HG03066 (cell line): Measurements from ENCODE around the gene CACNA1C.

Experiments
- ATAC-seq: cut with Tn5 transposase; IDR thresholded peaks from one replicate; pipeline ENCODE4 v1.9.1; 2021; ENCODE audit warnings: low read depth; ENCODE audit not compliant: unreplicated experiment

CACNA1C gene

DNA sequence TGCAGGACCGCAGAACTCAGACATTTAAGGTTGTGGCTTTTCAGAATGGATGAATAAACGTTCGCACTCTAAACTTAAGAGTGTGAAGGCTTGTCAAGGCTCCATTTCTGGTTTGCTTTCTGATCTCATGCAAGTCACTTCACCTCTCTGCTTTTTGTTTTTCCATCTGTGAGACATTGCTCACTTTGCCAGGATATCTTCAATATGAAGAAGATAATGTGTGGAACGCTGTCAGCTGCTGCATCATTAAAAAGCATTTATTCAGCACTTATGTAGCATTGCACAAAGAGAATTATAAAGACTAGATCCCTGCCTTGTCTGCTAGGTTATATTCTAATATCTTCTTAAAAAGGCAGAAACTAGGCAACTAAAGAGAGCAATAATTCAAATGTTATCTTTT, 172.2 kb downstream of the CACNA1C start:
- no peak for ATAC-seq

DNA sequence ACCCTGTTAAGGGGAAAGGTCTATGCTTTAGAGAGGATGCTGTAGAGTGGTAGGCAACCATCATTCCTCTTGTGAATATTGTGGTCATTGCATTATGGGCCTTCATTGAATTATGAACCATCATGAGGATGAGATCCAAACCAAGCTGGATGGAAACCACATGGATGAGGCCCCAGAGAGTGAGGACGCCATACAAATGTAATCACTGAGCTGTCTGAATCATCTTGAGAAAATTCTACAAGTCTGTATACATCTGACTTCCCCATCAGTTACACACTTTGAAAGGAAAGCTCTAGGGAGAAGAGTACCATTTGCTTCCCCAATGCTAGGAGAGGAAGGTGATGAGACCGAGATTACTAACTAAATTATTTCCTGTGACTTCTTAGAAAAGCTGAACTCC, 172.9 kb downstream of the CACNA1C start:
- no peak for ATAC-seq

DNA sequence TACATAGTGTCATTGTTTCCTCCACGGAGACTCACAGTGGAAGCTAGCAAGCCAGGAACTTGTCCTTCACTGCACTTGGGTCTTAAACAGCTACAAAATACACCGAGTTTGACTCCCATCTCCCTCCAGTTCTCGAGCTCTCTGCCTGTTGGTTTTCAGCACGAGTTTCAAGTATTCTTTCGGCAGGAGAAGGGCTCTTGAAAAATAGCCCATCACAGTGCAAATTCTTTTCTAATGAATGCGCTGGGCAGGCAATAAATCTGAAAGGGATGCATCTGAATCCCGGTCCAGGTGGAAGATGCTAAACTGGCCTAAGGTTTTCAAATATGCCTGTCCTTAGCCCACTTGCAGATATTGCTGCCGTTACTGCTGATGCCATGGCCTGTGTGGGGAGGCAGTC, 173.9 kb downstream of the CACNA1C start:
- ATAC-seq: no peak

DNA sequence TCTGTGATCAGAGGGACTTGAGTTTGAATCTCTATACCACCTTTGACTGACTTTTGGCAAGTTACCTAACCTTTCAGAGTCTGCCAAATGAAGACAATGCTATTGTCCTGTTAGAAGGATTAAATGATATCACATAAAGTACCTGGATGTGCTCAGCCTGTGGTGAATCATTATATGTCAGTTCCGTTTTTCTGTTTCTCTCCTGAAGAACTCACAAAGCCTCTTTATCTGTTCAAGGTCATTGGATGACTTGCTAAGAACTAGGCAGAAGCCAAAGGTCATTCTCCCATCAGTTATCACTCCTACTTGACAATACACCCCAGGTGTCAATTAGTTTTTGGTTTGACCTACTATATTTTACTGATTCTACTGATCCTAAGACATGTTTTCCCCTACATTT, 174.6 kb downstream of the CACNA1C start:
- ATAC-seq: no peak

DNA sequence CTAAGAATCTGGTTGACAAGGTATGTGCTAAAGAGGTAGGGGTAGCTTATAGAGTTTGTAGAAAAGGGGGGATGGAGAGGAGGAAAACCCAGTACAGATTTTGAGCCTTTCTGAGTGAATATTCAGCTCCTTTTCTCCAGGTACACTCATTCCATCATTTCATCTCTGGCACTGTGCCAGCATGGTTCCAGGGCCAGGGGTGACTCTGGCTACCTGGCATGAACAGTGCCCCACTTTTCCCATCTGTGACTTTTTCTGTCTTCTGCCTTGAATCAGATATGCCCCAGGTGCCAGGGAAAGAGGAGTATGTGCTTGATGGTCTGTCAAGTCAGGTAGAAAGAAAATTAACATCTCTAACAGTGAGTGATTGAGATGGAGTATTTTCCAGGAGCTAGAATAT, 175.7 kb downstream of the CACNA1C start:
- no peak for ATAC-seq

DNA sequence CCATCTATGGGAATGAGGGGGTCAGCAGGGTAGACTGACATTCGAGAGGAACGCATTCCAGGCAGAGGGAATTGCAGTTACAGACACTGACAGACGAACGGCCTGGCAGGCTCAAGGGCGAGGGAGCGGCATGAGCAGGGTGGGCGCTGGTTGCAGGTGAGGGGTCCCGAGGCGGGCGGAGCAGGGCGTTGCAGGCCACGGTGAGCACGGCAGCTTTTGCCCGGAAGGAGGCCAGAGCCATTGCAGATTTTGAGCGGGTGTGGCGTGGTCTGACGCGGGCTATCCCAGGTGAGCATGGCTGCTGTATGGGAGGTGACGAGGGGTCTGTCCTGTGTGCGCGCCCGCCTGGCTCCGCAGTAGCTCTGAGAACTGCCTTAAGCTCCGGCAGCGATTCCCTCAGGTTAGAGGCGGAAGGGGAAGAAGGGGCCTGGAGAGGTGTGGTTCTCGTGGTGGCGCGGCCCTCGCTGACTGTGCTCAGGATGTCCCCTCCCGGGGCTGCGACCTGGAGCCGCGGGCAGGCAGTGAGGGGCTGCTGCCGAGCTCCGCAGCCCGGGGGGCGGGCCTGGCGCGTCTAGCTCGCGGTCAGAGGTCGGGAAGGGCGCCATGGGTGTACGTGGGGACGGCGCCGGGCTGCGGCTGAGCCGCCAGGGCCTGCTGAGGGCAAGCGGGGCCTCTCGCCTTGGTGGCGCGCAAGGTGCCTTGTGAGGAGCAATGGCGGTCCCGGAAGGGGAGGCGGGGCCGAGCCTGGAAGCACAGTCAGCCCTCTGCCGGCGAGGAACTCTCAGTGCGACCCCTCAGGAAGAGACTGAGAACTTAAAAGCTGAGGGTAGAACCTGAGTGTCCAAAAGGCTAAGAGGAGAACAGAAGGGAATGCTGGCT, 177.1 kb downstream of the CACNA1C start:
- ATAC-seq: no peak

DNA sequence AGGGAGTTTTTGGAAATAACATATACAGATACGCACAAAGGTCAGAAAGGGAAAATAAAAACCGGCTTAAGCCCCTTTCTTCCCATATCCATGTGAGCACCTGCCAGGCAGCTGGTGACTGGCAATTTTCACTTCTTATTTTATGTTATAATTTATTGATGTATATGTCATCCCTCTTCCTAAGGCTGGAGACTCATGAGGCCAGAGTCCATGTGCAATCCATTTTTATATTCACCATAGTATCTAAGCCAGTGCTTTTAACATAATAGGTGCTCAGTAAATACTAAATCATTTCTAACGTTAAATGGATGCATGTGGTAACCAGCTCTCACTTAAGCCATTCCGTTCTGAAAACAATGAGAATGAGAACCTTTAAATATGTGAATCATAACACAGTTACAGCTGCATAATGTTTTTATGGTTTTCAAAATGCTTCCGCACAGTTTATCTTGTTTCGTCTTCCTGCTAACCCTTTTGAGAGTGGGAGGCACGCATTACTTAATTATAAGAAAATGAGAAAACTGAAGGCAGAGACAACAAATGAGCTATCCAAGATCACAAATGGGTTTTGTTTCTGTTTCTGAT, 178.3 kb downstream of the CACNA1C start:
- ATAC-seq: no peak

DNA sequence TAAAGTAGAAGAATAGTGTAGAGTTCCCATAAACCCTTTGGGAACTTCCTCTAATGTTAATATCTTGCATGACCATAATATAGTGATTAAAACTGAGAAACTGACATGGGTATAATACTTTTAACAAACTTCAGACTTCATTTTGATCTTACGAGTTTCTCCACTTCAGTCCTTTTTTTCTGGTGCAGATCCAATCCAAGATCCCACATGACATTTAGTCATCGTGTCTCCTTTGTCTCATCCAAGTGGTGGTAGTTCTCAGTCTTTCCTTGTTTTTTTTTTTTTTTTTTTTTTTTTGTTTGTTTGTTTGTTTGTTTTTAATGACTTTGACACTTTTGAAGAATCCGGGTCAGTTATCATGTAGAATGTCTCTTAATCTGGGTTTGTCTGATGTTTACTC, 179.2 kb downstream of the CACNA1C start:
- no peak for ATAC-seq

DNA sequence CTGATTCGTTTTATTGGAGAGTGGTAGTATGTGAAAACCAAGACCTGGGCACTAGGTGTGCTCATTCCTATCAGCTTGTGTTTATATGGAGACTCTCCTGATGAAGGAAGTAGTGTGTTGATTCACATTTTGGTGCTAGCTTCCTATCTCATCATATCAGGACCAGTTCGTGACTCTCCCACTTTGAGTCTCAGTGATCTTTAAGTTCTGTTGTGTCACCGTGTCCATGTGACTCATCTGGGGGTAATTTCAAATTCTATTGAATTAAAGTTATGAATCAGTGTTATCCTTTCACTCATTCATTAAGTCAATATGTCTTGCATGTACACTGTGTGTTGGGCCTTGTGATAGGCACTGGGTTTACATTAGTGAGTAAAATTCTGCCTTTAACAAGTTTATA, 180.2 kb downstream of the CACNA1C start:
- no peak for ATAC-seq

DNA sequence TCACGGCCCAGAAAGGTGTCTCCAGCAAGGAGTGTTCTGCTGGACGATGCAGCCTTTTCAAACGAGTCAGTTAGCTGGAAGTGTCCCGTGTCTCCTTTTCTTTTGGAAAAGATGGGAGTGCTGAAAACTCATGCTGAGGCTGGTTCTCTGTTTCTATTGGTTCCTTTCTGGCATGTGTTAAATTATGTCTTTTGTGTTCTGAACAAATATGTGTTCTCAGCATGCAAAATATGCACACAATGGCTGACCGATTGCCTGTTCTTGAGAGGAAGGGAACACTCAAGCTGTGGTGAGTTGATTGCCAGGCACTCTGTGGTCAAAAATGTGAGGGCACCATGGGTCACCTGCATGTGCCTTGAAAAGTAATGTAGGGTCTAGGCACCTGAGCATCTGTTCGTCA, 181.3 kb downstream of the CACNA1C start:
- no peak for ATAC-seq

DNA sequence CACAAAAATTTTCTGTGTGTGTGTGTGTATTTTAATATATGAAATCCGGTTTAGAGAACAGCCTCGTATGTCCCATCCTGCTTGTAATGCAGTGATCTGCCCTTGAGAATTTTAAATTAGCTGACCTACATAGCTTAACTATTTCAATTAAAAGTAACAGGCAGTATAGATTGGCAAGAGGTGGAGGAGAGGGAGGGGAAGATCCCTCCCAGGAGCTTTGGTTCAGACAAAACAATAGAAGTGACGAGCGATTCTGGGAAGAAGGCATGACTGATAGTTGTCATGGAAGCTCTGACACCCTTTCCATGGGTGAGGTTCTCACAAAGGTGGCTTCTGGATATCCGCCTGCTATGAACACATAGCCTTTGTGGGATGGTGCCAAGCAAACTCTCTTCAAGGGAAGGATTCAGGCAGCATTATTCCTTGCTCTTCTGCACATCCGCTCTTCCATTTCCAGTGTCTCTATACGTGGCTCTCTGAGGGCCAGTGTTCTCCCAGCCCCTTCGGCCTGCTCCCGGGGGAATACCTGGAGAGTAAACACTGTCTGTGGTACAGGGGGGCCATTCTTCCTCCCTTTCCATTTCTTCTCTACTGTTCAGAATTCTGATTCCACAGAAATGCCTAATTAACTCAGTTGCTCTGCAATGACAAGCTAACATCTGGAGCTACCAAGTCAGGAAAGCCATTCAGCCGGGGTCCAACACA, 182.0 kb downstream of the CACNA1C start:
- no peak for ATAC-seq

DNA sequence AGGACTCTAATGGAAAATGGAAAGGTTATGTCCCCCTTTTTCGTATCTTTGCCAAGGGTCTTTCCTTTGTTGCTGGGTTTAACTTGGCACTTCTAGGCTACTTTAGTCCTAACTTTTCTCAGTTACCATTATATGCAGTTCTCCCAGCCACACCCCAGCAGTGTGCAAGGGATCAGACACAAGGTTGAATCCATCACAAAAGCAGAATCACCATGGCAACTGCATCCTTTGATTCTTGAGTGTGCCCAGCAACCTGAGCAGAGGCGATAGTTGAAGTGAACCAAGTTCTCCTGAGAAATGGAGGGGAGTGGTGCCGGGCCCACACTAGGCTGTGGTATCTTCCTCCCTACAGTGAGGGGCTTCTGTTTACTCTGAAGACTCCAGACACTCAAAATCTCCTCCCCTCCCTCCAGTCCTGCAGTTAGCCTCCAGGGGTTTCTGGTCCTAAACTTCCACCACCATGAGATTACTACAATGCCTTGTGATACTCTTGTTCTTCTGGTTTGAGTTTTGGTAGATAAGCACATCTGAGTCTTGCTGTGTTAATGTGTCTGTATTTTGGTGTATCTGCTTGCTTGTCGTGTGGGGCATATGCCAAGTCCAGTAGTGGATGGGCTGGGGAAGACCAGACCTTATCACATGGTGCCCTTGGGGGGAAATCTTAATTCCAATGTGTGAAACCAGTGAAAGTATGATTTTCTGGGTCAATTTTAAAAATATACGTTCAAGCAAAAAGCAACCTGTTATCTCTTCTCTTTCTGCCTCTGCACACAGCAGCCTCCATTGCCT, 183.9 kb downstream of the CACNA1C start:
- ATAC-seq: no peak

DNA sequence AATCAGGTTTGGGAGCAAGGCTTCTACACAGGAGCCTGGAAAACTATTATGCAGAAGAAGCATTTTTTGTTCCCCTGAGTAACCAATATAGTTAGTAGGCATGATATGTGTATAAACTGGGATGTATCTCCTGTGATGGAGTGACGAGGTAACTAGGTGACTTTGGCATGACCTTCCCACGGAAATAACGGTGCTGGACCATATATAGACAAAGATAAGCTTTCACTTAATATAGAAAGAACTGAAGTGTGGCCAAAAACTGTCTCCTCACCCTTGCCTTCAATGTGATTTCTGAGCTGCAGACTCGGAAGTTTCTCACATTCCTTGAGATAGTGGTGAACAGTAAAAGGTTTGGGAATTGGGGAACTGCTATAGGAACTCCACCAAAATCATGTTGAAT, 185.3 kb downstream of the CACNA1C start:
- no peak for ATAC-seq

DNA sequence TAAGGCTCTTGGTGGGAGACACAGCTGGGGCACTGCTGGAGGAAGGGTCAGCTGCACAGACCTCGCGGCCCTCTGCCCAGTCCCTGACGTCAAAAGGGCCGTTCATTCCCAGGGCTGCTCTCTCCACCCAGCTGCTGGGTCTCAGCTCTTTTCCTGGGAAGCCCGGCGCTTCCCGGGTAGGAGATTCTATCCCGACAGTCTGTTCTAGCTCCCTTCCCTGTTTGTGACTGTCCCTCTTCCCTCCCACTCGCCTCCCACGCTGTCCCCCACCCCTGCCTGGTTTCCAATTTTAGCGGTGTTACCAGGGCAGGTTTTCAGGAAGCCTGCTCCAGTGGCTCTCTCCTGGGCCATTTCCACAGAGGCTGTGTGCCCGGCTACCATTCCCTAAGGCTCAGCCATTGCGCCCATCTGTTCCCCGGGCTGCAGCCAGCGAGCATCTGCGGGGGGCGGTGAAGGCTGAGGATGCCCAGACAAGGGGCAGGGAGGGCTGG, 186.6 kb downstream of the CACNA1C start:
- ATAC-seq: no peak

DNA sequence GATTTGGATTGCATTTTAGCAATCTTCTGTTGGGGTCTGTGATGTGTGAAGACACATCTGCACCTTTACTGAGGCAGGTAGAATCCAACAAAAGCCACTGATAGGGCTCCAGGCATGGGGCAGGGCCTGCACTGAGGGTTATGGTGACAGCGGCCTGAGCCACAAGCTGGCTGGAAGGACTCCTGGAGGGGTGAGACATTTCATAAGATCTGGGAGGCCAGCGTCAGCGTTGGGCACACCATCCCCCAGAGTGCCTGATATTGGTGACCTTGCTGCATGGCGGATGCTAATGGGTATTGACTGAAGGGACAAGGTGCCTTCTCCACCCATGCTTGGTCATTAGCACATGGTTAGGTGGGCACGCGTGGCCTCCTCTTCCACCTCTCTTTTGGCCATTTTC, 187.6 kb downstream of the CACNA1C start:
- no peak for ATAC-seq

DNA sequence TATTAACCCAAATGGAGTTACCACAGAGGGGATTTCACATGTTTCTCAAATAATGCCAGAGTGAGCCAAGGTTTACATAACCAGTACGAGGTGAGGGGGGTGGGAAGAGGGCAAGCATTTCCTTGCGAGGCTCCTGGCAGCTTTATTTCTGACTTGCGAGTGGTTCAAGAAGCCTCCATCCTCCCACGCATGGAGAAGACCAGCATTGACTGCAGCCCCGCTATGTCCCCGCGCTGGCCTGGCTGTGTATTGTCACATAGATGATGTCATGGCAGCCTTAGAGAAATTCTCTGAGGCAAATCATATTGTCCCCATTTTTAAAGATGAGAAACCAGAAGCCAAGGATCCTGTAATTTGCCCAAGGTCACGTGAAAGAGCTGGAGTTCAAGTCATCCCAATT, 188.2 kb downstream of the CACNA1C start:
- ATAC-seq: no peak

DNA sequence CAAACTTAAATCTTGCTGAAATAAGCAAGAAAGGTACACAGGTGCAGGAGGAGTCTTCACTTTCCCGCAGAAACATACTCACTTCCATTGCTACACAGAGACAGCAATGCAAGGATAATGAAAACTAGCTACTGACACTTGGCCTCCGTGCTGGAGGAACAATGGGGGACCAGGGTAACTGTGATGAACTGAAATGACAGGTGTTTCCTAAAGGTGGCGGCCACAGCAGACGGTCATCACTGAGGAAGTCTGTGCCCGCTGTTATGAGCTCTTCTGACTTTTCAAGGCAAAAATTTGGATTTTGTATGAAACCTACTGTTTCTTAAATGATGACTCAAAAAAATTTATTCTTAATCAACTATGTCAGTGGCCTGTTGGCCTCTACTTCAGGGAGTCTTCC, 189.4 kb downstream of the CACNA1C start:
- no peak for ATAC-seq

DNA sequence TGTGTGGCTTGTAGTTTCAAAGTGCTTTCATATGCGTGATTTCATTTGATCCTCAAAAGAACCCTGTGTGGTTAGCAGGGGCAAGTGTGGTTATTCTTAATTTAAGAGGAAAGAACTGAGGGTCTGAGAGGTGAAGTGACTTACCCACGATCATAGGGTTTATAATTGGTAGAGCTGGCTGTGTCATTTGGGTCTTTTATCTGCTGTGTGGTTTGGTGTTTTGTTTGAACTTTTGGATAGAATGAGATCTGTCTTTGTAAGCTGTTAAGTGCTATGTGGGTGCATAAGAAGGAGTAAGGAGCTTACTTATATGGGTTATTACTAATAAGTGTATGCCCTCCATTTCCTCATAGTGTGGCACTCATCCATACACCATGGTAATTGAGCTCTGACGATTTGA, 190.0 kb downstream of the CACNA1C start:
- no peak for ATAC-seq

DNA sequence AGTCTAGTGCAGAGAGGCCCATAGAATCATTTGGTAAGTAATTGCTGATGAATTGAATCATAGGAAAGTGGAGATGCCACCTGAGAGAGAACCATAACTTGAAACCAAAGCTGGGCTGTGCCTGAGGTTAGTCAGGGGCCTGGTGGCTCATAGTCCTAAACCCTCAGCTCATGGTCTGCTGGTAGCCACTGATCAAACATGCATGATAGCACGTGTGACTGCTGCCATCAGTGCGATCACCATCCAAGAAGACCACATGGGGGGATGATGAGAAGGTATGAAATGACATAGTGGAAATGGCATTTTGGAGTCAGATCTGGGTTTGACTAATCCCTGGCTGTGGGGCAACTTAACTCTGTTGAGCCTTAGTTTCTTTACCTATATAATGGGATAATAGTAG, 190.5 kb downstream of the CACNA1C start:
- ATAC-seq: no peak

DNA sequence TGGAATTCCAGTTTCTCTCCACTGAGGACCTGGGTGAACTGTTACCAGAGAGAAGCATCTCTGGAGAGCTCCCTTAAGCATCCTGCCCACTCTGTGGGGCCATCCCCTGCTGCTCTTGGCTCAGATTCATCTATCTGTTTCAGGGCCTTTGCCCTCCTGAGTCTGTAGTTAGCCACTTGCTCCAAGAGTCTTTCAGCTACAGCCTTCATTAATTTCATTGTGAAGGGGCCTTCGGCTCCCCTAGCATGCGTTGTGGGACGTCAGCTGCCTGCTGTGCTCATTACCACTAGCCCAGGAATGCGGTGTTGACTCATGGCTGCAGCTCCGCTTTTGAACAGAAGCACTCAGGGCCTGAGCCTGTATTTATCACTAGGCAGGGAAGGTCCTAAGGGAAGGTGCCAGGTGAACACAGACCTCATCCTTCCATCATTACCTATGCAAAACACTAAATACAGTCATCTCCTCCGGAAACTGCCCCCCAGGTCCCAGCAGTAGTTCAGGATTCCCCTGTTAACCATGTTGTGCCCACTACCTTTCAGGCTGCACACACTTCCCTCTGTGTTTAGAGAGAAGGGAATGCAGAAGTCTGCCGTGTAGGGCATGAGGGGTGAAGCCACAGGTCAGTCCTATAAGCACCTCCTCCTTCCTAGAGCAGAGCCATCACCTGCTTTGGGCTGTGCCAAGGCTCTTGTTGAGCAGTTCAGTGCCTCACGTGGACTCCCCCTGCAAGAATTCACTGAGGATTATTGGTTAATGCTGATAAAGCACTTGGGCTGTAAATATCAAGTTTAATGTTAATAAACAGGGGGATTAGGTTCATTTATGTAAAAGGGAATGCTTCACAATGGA, 191.4 kb downstream of the CACNA1C start:
- ATAC-seq: no peak
